Measurements from ENCODE around the gene MTERF4.

DNA sequence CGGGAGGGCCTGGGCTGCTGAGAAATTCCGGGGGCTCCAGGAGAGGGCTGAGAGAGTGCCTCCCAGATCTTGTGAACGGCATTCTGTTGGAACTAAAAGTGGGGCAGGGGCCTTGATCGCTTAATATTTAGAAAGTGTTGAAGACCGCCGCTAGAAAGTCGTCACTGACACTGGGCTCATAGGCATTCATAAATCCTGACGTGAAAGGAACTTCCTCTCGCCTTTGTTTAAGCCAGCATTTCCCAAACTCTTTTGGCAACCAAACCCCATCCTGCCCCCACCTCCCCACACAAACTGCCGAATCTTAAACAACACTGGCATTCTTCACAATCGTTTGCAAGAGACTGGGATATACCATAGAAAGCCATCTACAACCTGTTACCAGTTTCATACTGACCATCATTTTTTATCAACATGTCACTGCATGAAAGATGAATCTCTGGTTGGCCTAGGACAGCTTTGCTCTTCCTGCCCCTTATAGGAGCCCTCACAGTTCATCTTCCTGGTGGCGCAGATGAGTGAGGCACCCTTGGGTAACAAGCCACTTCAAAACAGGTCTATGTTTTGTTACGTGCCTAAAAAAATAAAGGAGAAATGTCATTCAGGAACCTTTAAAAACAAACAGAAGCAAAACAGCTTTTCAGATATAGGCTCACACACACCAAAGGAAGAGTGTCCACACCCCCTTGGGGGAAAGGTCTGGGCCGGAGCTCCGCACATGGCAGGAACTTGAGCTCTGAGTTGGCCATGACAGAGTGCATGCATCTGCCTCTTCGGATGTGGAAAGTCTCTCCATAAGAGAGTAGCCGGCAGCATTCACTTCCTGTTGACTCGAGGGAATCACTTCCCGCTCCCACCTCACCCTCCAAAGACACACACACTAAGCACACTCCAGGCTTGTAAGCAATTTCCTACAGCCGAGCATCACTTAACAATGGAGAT, 13.0 kb downstream of the MTERF4 start:
- TF ChIP-seq, protein P1, sequence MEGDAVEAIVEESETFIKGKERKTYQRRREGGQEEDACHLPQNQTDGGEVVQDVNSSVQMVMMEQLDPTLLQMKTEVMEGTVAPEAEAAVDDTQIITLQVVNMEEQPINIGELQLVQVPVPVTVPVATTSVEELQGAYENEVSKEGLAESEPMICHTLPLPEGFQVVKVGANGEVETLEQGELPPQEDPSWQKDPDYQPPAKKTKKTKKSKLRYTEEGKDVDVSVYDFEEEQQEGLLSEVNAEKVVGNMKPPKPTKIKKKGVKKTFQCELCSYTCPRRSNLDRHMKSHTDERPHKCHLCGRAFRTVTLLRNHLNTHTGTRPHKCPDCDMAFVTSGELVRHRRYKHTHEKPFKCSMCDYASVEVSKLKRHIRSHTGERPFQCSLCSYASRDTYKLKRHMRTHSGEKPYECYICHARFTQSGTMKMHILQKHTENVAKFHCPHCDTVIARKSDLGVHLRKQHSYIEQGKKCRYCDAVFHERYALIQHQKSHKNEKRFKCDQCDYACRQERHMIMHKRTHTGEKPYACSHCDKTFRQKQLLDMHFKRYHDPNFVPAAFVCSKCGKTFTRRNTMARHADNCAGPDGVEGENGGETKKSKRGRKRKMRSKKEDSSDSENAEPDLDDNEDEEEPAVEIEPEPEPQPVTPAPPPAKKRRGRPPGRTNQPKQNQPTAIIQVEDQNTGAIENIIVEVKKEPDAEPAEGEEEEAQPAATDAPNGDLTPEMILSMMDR (conservative IDR thresholded peaks at IDR 0.05; ENCODE audit: low read length): no peak
- no peak for TF ChIP-seq EZH2phosphoT487 (IDR thresholded peaks at IDR 0.05; ENCODE audit: borderline replicate concordance)
